Measurements from ENCODE around the gene DNAJC25. TPM values are rescaled to one million over a fixed set of nuclear protein-coding genes. Genes with fewer than 3 reads are reported as not detected.

DNAJC25 gene
- total RNA-seq, 1 experiment from 2014 or later, result 7.9 TPM

GRCh38 chr9:111599092-111599954 is 31.8 kb upstream of the DNAJC25 start, which contains the start of gene PTGR1:
PTGR1 (minus strand) TSS chr9:111599647; CDS start chr9:111597422, 2,225 bp downstream.
- no peaks in the 10 kb centered on the region for H3K27me3 ChIP-seq (ENCODE audit: insufficient read depth, low read depth)
- no peaks in the 10 kb centered on the region for H3K9me2 ChIP-seq (ENCODE audit: insufficient read depth)
- peaks cover 64% of the 10 kb centered on the region for H3K79me2 ChIP-seq (ENCODE audit: low read depth)
- peaks cover 73% of the 10 kb centered on the region for H3F3A ChIP-seq (ENCODE audit: insufficient read depth, low read depth)
- TF ChIP-seq CTCF (conservative IDR thresholded peaks at IDR 0.05) (no peak), EZH2 (IDR thresholded peaks at IDR 0.05; ENCODE audit: low read depth) (no peak)
- ChIA-PET POLR2A (ENCODE audit: unreplicated experiment) (interaction anchor here (0.5 to 0.9 kb wide), 8 partner anchors 11 to 1941 kb away, joined by 3 to 13 read pairs (median 4); partner anchors contain the start of gene DNAJC25), CTCF (interaction anchor here (0.7 to 0.8 kb wide), 2 partner anchors 12 to 475 kb away, joined by 4 to 11 read pairs; no protein-coding TSS in a partner anchor)
- peak within 1 kb of the TSS; percentile 100 for H3K27ac ChIP-seq
- no peaks in the 10 kb centered on the region for H3K9me3 ChIP-seq (ENCODE audit: insufficient read depth, low read depth)
- H3K4me2 ChIP-seq, result peak within 1 kb of the TSS; percentile 81
- BruUV-seq (replicated peaks), result no TSS peak
- peak within 1 kb of the TSS; percentile 79 for H2AFZ ChIP-seq
- peak within 1 kb of the TSS; percentile 96 for H3K4me3 ChIP-seq
- peaks cover 57% of the 10 kb centered on the region for H3K4me1 ChIP-seq (replicated peaks; ENCODE audit: insufficient read depth)
- peaks cover 28% of the 10 kb centered on the region for H3K36me3 ChIP-seq (ENCODE audit: low read depth)
- peak; percentile 71 to 86 for DNase-seq
- intact Hi-C loops (cut with micrococcal nuclease; ENCODE audit: unreplicated experiment), result loop anchor here (1.0 to 10.0 kb wide), 4 partner anchors 32 to 335 kb away; partner anchors contain the start of genes DNAJC25 and UGCG
- peaks cover 32% of the 10 kb centered on the region for H4K20me1 ChIP-seq (ENCODE audit: insufficient read depth)

- ChIA-PET POLR2A (ENCODE audit: unreplicated experiment) (interaction anchor here (0.5 to 0.6 kb wide), 2 partner anchors 21 to 31 kb away, joined by 3 to 4 read pairs; partner anchors contain the start of gene DNAJC25), CTCF (no interaction called here)
- DNase-seq, result no peak
- BruUV-seq (replicated peaks), result TSS peak; percentile 87
- Histone ChIP-seq H3K27ac (peak overlapping the region; percentile 100), H3K4me2 (peak overlapping the region; percentile 81), H3K27me3 (ENCODE audit: insufficient read depth, low read depth) (no peaks in the 10 kb centered on the region), H3K36me3 (ENCODE audit: low read depth) (peaks cover 27% of the 10 kb centered on the region), H3K4me3 (peak overlapping the region; percentile 96), H3K79me2 (ENCODE audit: low read depth) (peaks cover 59% of the 10 kb centered on the region), H3F3A (ENCODE audit: insufficient read depth, low read depth) (peaks cover 67% of the 10 kb centered on the region), H3K9me2 (ENCODE audit: insufficient read depth) (no peaks in the 10 kb centered on the region), H3K9me3 (ENCODE audit: insufficient read depth, low read depth) (no peaks in the 10 kb centered on the region), H3K4me1 (replicated peaks; ENCODE audit: insufficient read depth) (peaks cover 57% of the 10 kb centered on the region), H4K20me1 (ENCODE audit: insufficient read depth) (peaks cover 28% of the 10 kb centered on the region), H2AFZ (no peak overlapping the region)
- intact Hi-C loops (cut with micrococcal nuclease; ENCODE audit: unreplicated experiment), result loop anchor here (1.0 to 10.0 kb wide), 4 partner anchors 31 to 335 kb away; partner anchors contain the start of genes DNAJC25 and UGCG
- no peak for TF ChIP-seq CTCF (conservative IDR thresholded peaks at IDR 0.05)
- no peak for TF ChIP-seq EZH2 (IDR thresholded peaks at IDR 0.05; ENCODE audit: low read depth)
These were observed 31.2 kb upstream of the DNAJC25 start for GRCh38 chr9:111599955-111600343.

- H3K27ac ChIP-seq, result peak overlapping the region; percentile 100
- H3K4me2 ChIP-seq, result peak overlapping the region; percentile 81
These were observed 29.7 kb upstream of the DNAJC25 start for GRCh38 chr9:111601237-111602018.

More at GRCh38 chr9:111601237-111602018, 29.7 kb upstream of the DNAJC25 start:
- no TSS peak for BruUV-seq (replicated peaks)
- Histone ChIP-seq H4K20me1 (ENCODE audit: insufficient read depth) (peaks cover 16% of the 10 kb centered on the region), H2AFZ (no peak overlapping the region), H3K27me3 (ENCODE audit: insufficient read depth, low read depth) (no peaks in the 10 kb centered on the region), H3K36me3 (ENCODE audit: low read depth) (peaks cover 13% of the 10 kb centered on the region), H3K4me1 (replicated peaks; ENCODE audit: insufficient read depth) (peaks cover 56% of the 10 kb centered on the region), H3K4me3 (peak overlapping the region; percentile 1; the same call in 1 of the 2 replicates), H3F3A (ENCODE audit: insufficient read depth, low read depth) (peaks cover 52% of the 10 kb centered on the region), H3K9me3 (ENCODE audit: insufficient read depth, low read depth) (no peaks in the 10 kb centered on the region), H3K9me2 (ENCODE audit: insufficient read depth) (no peaks in the 10 kb centered on the region), H3K79me2 (ENCODE audit: low read depth) (peaks cover 44% of the 10 kb centered on the region)
- no peak for TF ChIP-seq EZH2 (IDR thresholded peaks at IDR 0.05; ENCODE audit: low read depth)
- no peak for TF ChIP-seq CTCF (conservative IDR thresholded peaks at IDR 0.05)
- CTCF ChIA-PET, result interaction anchor here (1.0 kb wide), 1 partner anchor 9 kb away, joined by 3 read pairs; no protein-coding TSS in a partner anchor
- POLR2A ChIA-PET (ENCODE audit: unreplicated experiment), result interaction anchor here (0.5 kb wide), 1 partner anchor 20 kb away, joined by 13 read pairs; no protein-coding TSS in a partner anchor
- intact Hi-C loops (cut with micrococcal nuclease; ENCODE audit: unreplicated experiment), result loop anchor here (1.0 kb wide), 1 partner anchor 10 kb away; no protein-coding TSS in a partner anchor
- DNase-seq, result peak; percentile 60 to 94
